ENCODE data around the gene RUFY3.

GRCh38 chr4:70688795-70689231, 33.0 kb upstream of the RUFY3 start:
- TF ChIP-seq, protein P1, sequence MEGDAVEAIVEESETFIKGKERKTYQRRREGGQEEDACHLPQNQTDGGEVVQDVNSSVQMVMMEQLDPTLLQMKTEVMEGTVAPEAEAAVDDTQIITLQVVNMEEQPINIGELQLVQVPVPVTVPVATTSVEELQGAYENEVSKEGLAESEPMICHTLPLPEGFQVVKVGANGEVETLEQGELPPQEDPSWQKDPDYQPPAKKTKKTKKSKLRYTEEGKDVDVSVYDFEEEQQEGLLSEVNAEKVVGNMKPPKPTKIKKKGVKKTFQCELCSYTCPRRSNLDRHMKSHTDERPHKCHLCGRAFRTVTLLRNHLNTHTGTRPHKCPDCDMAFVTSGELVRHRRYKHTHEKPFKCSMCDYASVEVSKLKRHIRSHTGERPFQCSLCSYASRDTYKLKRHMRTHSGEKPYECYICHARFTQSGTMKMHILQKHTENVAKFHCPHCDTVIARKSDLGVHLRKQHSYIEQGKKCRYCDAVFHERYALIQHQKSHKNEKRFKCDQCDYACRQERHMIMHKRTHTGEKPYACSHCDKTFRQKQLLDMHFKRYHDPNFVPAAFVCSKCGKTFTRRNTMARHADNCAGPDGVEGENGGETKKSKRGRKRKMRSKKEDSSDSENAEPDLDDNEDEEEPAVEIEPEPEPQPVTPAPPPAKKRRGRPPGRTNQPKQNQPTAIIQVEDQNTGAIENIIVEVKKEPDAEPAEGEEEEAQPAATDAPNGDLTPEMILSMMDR (IDR thresholded peaks at IDR 0.05): no peak
- TF ChIP-seq POLR2A (IDR thresholded peaks at IDR 0.05): no peak

All from adrenal gland (tissue), 5 donors.